ENCODE data around the gene UQCRC1.

The UQCRC1 gene

DNA sequence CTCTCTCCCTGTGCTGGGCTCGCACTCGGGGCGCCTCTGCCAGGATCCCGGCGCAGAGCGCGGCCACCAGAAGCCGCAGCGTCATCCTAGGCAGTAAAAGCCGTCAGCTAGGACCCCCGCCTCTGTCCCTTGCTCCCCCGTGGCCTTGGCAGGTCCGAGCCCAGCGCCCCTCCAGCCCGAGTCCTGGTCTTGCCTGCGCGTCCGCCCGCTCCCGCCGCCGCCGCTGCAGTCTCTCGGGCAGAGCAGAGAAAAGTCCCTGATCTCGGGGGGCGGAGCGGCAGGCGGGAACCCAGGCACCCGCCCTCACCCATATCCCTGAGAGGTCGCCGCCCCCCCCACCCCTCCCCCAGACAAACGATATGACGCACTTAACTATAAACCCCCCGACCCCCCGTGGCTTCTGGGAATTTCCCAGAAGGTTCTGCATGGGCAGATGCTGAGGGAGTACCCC lies 14.3 kb downstream of the UQCRC1 start, which contains the start of gene COL7A1:
Gene COL7A1, minus strand, starts transcription at position 255 of the 451 bp plus-strand sequence. Its CDS starts 170 bp downstream, at position 85.
- TF ChIP-seq, protein P1, sequence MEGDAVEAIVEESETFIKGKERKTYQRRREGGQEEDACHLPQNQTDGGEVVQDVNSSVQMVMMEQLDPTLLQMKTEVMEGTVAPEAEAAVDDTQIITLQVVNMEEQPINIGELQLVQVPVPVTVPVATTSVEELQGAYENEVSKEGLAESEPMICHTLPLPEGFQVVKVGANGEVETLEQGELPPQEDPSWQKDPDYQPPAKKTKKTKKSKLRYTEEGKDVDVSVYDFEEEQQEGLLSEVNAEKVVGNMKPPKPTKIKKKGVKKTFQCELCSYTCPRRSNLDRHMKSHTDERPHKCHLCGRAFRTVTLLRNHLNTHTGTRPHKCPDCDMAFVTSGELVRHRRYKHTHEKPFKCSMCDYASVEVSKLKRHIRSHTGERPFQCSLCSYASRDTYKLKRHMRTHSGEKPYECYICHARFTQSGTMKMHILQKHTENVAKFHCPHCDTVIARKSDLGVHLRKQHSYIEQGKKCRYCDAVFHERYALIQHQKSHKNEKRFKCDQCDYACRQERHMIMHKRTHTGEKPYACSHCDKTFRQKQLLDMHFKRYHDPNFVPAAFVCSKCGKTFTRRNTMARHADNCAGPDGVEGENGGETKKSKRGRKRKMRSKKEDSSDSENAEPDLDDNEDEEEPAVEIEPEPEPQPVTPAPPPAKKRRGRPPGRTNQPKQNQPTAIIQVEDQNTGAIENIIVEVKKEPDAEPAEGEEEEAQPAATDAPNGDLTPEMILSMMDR (IDR thresholded peaks at IDR 0.05): no peak
- DNase-seq (ENCODE audit: low spot score): no peak
- H3K4me3 ChIP-seq: peak within 1 kb of the TSS; percentile 72
- H3K27ac ChIP-seq: peak within 1 kb of the TSS; percentile 82 to 96

DNA sequence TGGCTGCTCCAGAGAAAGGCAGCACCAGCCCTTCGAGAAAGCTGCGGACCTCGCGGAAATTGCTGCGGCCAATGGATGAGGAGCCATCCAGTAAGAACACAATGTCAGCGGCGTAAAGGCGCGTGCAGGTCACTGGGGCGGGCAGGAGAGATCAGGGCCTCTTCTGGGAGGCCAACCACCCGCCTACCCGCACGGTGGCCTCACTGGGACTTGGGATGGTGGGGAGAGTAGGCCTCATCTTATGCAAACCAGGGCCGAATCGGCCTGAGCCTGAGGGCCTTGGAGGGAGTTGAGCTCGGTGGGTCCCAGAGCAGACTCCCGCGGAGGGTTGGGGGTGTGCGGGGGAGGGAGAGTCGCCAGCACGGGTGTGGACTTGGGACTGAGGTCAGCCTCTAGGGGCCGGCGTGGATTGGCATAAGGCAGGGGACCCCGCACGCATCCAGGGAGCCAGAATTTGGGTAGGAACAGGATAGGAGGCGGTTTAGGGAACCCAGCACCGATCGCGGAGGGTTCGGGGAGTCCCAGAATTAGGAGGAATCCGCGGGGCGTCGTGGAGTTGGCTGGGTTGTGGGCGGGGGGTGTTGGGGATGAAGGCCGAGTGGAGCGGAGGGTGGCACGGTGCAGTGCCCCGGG lies 14.9 kb downstream of the UQCRC1 start:
- TF ChIP-seq, protein P1 (IDR thresholded peaks at IDR 0.05): no peak
- peak overlapping the region; percentile 72 for H3K4me3 ChIP-seq
- peak overlapping the region in 1 of 2 donors; percentile 96 for H3K27ac ChIP-seq
- no peak for DNase-seq (ENCODE audit: low spot score)

DNA sequence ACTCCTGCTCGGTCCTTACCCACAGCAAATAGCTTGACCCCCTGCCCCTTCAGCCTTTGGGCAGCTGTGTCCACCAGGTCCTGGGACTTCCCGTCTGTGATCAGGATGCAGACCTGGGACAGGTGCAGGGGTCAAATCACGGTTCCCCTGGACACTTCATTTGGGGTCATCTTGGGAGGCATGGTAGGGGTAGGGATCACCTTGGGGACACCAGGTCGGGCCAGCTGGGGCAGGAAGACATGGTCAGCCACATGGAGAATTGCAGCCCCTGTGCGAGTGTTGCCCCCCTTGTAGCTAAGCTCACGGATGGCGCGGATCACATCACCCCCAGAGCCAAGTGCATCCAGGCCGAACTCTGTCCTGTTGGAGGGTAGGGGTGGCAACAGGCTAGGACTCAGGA lies 16.1 kb downstream of the UQCRC1 start:
- Histone ChIP-seq H3K27ac (no peak overlapping the region), H3K4me3 (no peak overlapping the region)
- DNase-seq (ENCODE audit: low spot score): no peak
- TF ChIP-seq, protein P1 (IDR thresholded peaks at IDR 0.05): no peak

GRCh38 chr3:48592519-48593087 lies 16.8 kb downstream of the UQCRC1 start:
- H3K4me3 ChIP-seq: no peak overlapping the region
- TF ChIP-seq, protein P1 (IDR thresholded peaks at IDR 0.05): no peak
- H3K27ac ChIP-seq: no peak overlapping the region
- no peak for DNase-seq (ENCODE audit: low spot score)

DNA sequence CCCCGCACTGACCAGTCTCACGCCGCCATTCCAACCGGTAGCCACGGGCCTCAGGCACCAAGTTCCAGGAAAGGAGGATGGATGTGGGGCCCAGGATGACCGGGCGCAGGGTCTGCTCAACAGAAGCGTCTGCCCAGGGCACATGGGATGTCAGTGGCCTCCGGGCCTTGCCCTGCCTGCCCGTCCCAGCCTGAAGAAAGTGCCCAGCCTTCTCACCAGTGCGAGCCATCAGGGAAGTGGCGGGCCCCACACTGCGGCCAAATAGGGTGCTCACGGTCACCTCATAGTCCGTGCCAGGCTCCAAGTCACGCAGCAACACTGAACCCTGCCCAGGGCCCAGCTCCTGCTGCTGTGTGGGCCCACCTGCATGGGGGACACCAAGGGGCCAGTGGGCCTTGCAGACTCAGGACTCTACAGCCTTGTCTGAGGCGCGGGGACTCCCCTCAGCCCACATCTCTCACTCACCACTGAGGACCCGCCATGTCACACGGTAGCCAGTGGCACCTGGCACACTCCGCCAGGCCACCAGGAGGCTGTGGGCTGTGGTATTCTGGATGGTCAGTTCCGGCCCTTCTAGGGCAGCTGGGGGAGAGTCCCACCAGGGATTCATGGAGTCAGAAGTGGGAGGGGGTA lies 17.4 kb downstream of the UQCRC1 start:
- TF ChIP-seq, protein P1 (IDR thresholded peaks at IDR 0.05): no peak
- Histone ChIP-seq H3K27ac (no peak overlapping the region), H3K4me3 (no peak overlapping the region)
- no peak for DNase-seq (ENCODE audit: low spot score)

DNA sequence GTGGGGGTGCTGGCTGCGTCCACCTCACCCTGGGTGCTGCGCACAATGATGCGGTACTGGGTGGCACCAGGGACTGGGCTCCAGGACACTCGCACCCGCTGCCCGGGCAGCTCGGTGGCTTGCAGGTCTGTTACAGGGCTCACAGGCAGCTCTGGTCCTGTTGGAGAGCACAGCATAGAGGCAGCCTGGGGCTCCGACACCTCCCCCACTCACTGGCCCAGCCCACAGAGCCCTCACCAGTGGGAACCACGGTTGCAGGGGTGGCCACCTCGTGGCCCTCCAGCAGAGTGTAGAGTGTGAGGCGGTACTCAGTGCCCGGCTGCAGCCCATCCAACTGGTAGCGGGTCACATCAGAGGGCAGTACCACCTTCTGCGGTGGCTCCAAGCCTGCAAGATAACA lies 18.0 kb downstream of the UQCRC1 start:
- no peak for DNase-seq (ENCODE audit: low spot score)
- TF ChIP-seq, protein P1 (IDR thresholded peaks at IDR 0.05): no peak
- H3K27ac ChIP-seq: no peak overlapping the region
- H3K4me3 ChIP-seq: no peak overlapping the region
